H1 (cell line): Measurements from ENCODE around the gene MAST2. TPM values are rescaled to one million over a fixed set of nuclear protein-coding genes. Genes with fewer than 3 reads are reported as not detected.

Experiments used
- CTCF ChIA-PET: fragments of 300-600 bp; sonication (Branson Sonifier 250); formaldehyde crosslinking; loops from one replicate; lab custom pipeline; 2021; ENCODE audit not compliant: partially characterized antibody; lab: Charles Lee
- POLR2A ChIA-PET: fragments of 300-600 bp; sonication (Branson Sonifier 250); formaldehyde crosslinking; loops from one replicate; lab custom pipeline; 2021; ENCODE audit warnings: inconsistent platforms; ENCODE audit not compliant: partially characterized antibody; lab: Charles Lee
- DNase-seq, 2 experiments: peaks; one replicate each; pipeline versions ENCODE4 v3.0.0 to v3.0.0-alpha.2; 2010 to 2022; ENCODE audit warnings: low spot score in 2 of 2, low read depth in 1 of 2, mixed read lengths in 1 of 2
- FAIRE-seq: peaks from 2 replicates; lab custom pipeline; 2011; peaks lifted over from hg19 to GRCh38; lab: Jason Lieb, UNC
- H2AFZ ChIP-seq: 2 replicates; pipeline ENCODE4 v1.8.1; 2012; ENCODE audit warnings: low read length, inconsistent platforms
- H2AK5ac ChIP-seq: 2 replicates; pipeline ENCODE4 v1.6.1; 2013; ENCODE audit warnings: low read depth, low read length
- H2BK120ac ChIP-seq: replicated peaks from 2 replicates; pipeline ENCODE3; 2013; ENCODE audit warnings: low read depth, low read length, inconsistent platforms
- H2BK12ac ChIP-seq: 2 replicates; pipeline ENCODE4 v1.6.1; 2013; ENCODE audit warnings: low read depth, low read length
- H2BK15ac ChIP-seq: 2 replicates; pipeline ENCODE4 v1.6.1; 2013; ENCODE audit warnings: low read length
- H2BK20ac ChIP-seq: 2 replicates; pipeline ENCODE4 v1.6.1; 2013; ENCODE audit warnings: low read length
- H2BK5ac ChIP-seq: 2 replicates; pipeline ENCODE4 v1.6.1; 2013; ENCODE audit warnings: low read depth, low read length
- H3K14ac ChIP-seq: 2 replicates; pipeline ENCODE4 v1.6.1; 2013; ENCODE audit warnings: inconsistent platforms; ENCODE audit not compliant: insufficient read length
- H3K18ac ChIP-seq: 2 replicates; pipeline ENCODE4 v1.6.1; 2013; ENCODE audit warnings: low read length; ENCODE audit errors: extremely low read depth
- H3K23ac ChIP-seq: 2 replicates; pipeline ENCODE4 v1.6.1; 2013; ENCODE audit warnings: inconsistent platforms; ENCODE audit not compliant: insufficient read length
- H3K23me2 ChIP-seq: 2 replicates; pipeline ENCODE4 v1.6.1; 2013; ENCODE audit warnings: low read depth, low read length
- H3K27ac ChIP-seq: 2 replicates; pipeline ENCODE4 v1.6.1; 2011; ENCODE audit warnings: low read depth, low read length, inconsistent platforms
- H3K27me3 ChIP-seq, 4 experiments: replicated peaks in 1 of 4; 1 replicate in 1 of 4; 2 replicates in 3 of 4; pipeline versions ENCODE4 v1.6.1 to v1.8.1; 2011 to 2013; ENCODE audit warnings: low read length in 3 of 4, mild to moderate bottlenecking in 3 of 4, inconsistent platforms in 2 of 4, mixed read lengths in 2 of 4, moderate library complexity in 1 of 4; ENCODE audit not compliant: control insufficient read depth in 3 of 4, insufficient read depth in 3 of 4; ENCODE audit errors: extremely low read depth in 1 of 4
- H3K36me3 ChIP-seq, 4 experiments: 2 replicates each; pipeline versions ENCODE4 v1.6.1 to v1.8.1; 2011 to 2013; ENCODE audit warnings: mild to moderate bottlenecking in 4 of 4, low read length in 3 of 4, moderate library complexity in 2 of 4, control low read depth in 1 of 4, inconsistent platforms in 1 of 4; ENCODE audit not compliant: insufficient read depth in 4 of 4, control insufficient read depth in 2 of 4
- H3K4ac ChIP-seq: replicated peaks from 2 replicates; pipeline ENCODE3; 2013; ENCODE audit warnings: low read length, low read depth, mixed read lengths, inconsistent platforms; ENCODE audit not compliant: insufficient read length
- H3K4me1 ChIP-seq, 4 experiments: replicated peaks in 1 of 4; 1 replicate in 1 of 4; 2 replicates in 3 of 4; pipeline versions ENCODE4 v1.6.1 to v1.8.1; 2011 to 2013; ENCODE audit warnings: low read length in 3 of 4, inconsistent platforms in 2 of 4, mixed read lengths in 1 of 4; ENCODE audit not compliant: insufficient read depth in 4 of 4, control insufficient read depth in 3 of 4
- H3K4me2 ChIP-seq, 2 experiments: 2 replicates each; pipeline versions ENCODE4 v1.6.1 to v1.8.1; 2011 to 2013; ENCODE audit warnings: low read depth in 2 of 2, low read length in 2 of 2, control low read depth in 1 of 2, inconsistent platforms in 1 of 2, mild to moderate bottlenecking in 1 of 2; ENCODE audit not compliant: insufficient read depth in 1 of 2
- H3K4me3 ChIP-seq, 4 experiments: fragments of 200-600, 300-600 bp in 1 of 4; sonication (generic), shearing (Covaris generic), sonication (Bioruptor Twin) in 1 of 4; 2 replicates each; pipeline versions ENCODE4 v1.5.1 to v1.8.1; 2011 to 2016; ENCODE audit warnings: low read length in 4 of 4, low read depth in 3 of 4, control low read depth in 2 of 4, inconsistent platforms in 2 of 4, mild to moderate bottlenecking in 2 of 4, mixed read lengths in 1 of 4, moderate library complexity in 1 of 4; ENCODE audit not compliant: insufficient read depth in 2 of 4; ENCODE audit errors: extremely low read depth in 1 of 4
- H3K56ac ChIP-seq: replicated peaks from 2 replicates; pipeline ENCODE3; 2013; ENCODE audit warnings: low read depth, mild to moderate bottlenecking, mixed read lengths, low read length, inconsistent platforms; ENCODE audit not compliant: insufficient read length
- H3K79me1 ChIP-seq: 2 replicates; pipeline ENCODE4 v1.6.1; 2013; ENCODE audit warnings: low read depth, low read length, control low read depth
- H3K79me2 ChIP-seq, 2 experiments: 2 replicates each; pipeline versions ENCODE4 v1.6.1 to v1.8.1; 2012 to 2013; ENCODE audit warnings: low read length in 2 of 2, mild to moderate bottlenecking in 2 of 2, inconsistent platforms in 1 of 2; ENCODE audit not compliant: insufficient read depth in 2 of 2, control insufficient read depth in 1 of 2
- H3K9ac ChIP-seq, 4 experiments: replicated peaks in 1 of 4; 1 replicate in 1 of 4; 2 replicates in 3 of 4; pipeline versions ENCODE4 v1.6.1 to v1.8.1; 2011 to 2013; ENCODE audit warnings: low read depth in 3 of 4, low read length in 3 of 4, control low read depth in 2 of 4, mild to moderate bottlenecking in 2 of 4, moderate library complexity in 2 of 4, inconsistent platforms in 1 of 4; ENCODE audit errors: extremely low read depth in 1 of 4
- H3K9me3 ChIP-seq, 2 experiments: 2 replicates each; pipeline versions ENCODE4 v1.6.1 to v1.8.1; 2012 to 2013; ENCODE audit warnings: mild to moderate bottlenecking in 2 of 2, moderate library complexity in 2 of 2, control low read depth in 1 of 2, inconsistent platforms in 1 of 2, low read depth in 1 of 2, low read length in 1 of 2, mixed read lengths in 1 of 2; ENCODE audit not compliant: insufficient read depth in 2 of 2
- H4K20me1 ChIP-seq, 2 experiments: replicated peaks in 1 of 2; 2 replicates each; pipeline versions ENCODE3 to v1.8.1; 2011 to 2013; ENCODE audit warnings: inconsistent platforms in 2 of 2, low read length in 2 of 2, mild to moderate bottlenecking in 1 of 2; ENCODE audit not compliant: insufficient read depth in 2 of 2, control insufficient read depth in 1 of 2
- H4K5ac ChIP-seq: 2 replicates; pipeline ENCODE4 v1.6.1; 2013; ENCODE audit warnings: low read length, low read depth, mixed read lengths, inconsistent platforms; ENCODE audit not compliant: insufficient read length
- H4K8ac ChIP-seq: 2 replicates; pipeline ENCODE4 v1.8.0; 2013; ENCODE audit warnings: mild to moderate bottlenecking, moderate library complexity, low read length, inconsistent platforms; ENCODE audit not compliant: insufficient read depth; ENCODE audit errors: extremely low read depth
- H4K91ac ChIP-seq: replicated peaks from 2 replicates; pipeline ENCODE3; 2013; ENCODE audit warnings: low read length, mixed read lengths, inconsistent platforms; ENCODE audit not compliant: insufficient read length
- BACH1 ChIP-seq: IDR thresholded peaks from 2 replicates; pipeline ENCODE4 v1.6.1; 2012; ENCODE audit warnings: low read length, improper control_type of control experiment
- CTBP2 ChIP-seq: IDR thresholded peaks from 2 replicates; pipeline ENCODE4 v1.7.0; 2011; ENCODE audit warnings: borderline replicate concordance, mild to moderate bottlenecking, moderate library complexity, mixed read lengths, low read length; ENCODE audit not compliant: insufficient read depth, insufficient read length
- EGR1 ChIP-seq: IDR thresholded peaks from 2 replicates; pipeline ENCODE4 v1.6.1; 2011; ENCODE audit warnings: low read depth, low read length, borderline replicate concordance
- EP300 ChIP-seq, 2 experiments: IDR thresholded peaks; 1 replicate in 1 of 2; 2 replicates in 1 of 2; pipeline ENCODE4 v1.6.1; 2011 to 2012; ENCODE audit warnings: low read depth in 2 of 2, low read length in 2 of 2, mild to moderate bottlenecking in 2 of 2, borderline replicate concordance in 1 of 2, inconsistent platforms in 1 of 2, moderate library complexity in 1 of 2
- FOSL1 ChIP-seq: IDR thresholded peaks from 2 replicates; pipeline ENCODE4 v1.6.1; 2011; ENCODE audit warnings: mild to moderate bottlenecking, low read depth, low read length, moderate library complexity; ENCODE audit not compliant: insufficient read depth
- JUND ChIP-seq: IDR thresholded peaks from 2 replicates; pipeline ENCODE4 v1.6.1; 2011; ENCODE audit warnings: mild to moderate bottlenecking, improper control_type of control experiment, low read length
- KDM4A ChIP-seq: IDR thresholded peaks from one replicate; pipeline ENCODE4 v1.7.1; 2012; ENCODE audit warnings: low read depth, mild to moderate bottlenecking, moderate library complexity, low read length, inconsistent platforms; ENCODE audit not compliant: severe bottlenecking
- POU5F1 ChIP-seq: IDR thresholded peaks from 2 replicates; pipeline ENCODE4 v1.6.1; 2011; ENCODE audit warnings: low read depth, mild to moderate bottlenecking, low read length, moderate library complexity
- TBP ChIP-seq: IDR thresholded peaks from 2 replicates; pipeline ENCODE4 v1.6.1; 2011; ENCODE audit warnings: low read depth, low read length, improper control_type of control experiment
- TEAD4 ChIP-seq: IDR thresholded peaks from 2 replicates; pipeline ENCODE4 v1.6.1; 2012; ENCODE audit warnings: low read depth, low read length, inconsistent platforms, mixed read lengths
- WGBS, 2 experiments: shearing (Covaris generic) in 1 of 2; methylation state at CpG; one replicate each; pipeline versions ENCODE4 v1.1.6 to v1.1.7; 2013 to 2015; ENCODE audit warnings: low lambda C conversion rate in 2 of 2, mixed read lengths in 2 of 2, inconsistent platforms in 1 of 2, low coverage in 1 of 2, missing lambda C conversion rate in 1 of 2; ENCODE audit not compliant: insufficient replicate concordance in 2 of 2, insufficient coverage in 1 of 2, insufficient read length in 1 of 2; ENCODE audit errors: extremely low coverage in 1 of 2, missing lambda C conversion rate in 1 of 2; 5-methylcytosine and 5-hydroxymethylcytosine counted together
- polyA plus RNA-seq, 7 experiments: library from polyadenylated mRNA; depleted of rRNA in 3 of 7; stranded (reverse) in 5 of 7; unstranded in 2 of 7; fragments of >200 nt in 5 of 7; fragments of 200-250 nt in 2 of 7; gene quantifications; 1 replicate in 5 of 7; 2 replicates in 1 of 7; 4 replicates in 1 of 7; pipeline versions ENCODE4 v1.2.1 to v1.2.3, GENCODE V29; 2011 to 2013; ENCODE audit warnings: missing spikeins in 2 of 7, mixed read lengths in 2 of 7
- total RNA-seq: library from RNA; stranded (reverse); fragmentation: NEBNext Ultra II Directional; extraction: Animal tissue kit (Norgen Biotek cat#: 25700); gene quantifications from 2 replicates; pipeline ENCODE4 v1.2.1, GENCODE V29; 2021
- TF ChIP-seq, protein P1 (sequence below), 3 experiments: IDR thresholded peaks; 1 replicate in 2 of 3; 2 replicates in 1 of 3; pipeline versions ENCODE4 v1.5.1 to v1.6.1; 2011; ENCODE audit warnings: low read length in 3 of 3, mild to moderate bottlenecking in 3 of 3, inconsistent platforms in 2 of 3, low read depth in 1 of 3, moderate library complexity in 1 of 3; ENCODE audit not compliant: insufficient read depth in 1 of 3; ENCODE audit errors: control extremely low read depth in 1 of 3

MAST2 gene
- total and polyA plus RNA-seq, 2 of the 8 experiments (the other 6 are each of a cell fraction or from before 2014, with no cell fraction given) = 20.5 to 35.4 TPM

DNA sequence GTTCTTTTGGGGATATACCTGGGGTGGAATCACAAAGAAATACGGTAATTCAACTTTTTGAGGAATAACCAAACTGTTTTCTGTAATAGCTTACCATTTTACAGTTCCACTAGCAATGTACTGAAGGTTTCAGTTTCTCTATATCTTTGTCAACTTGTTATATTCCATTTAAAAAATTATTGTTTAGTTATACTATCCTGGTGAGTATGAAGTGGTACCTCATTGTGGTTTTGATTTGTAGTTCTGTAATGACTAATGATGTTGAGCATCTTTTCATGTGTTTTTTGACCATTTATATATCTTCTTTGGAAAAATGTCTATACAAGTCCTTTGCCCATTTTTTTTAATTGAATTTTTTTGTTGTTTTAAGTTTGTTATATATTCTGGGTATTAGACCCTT lies 39.4 kb downstream of the MAST2 start:
- Histone ChIP-seq H3K79me1 (no peaks in the 10 kb centered on the region; the same call in 1 of the 2 replicates), H4K91ac (no peak overlapping the region), H4K8ac (no peak overlapping the region), H2BK120ac (no peak overlapping the region), H3K23me2 (no peaks in the 10 kb centered on the region), H3K18ac (no peak overlapping the region), H2BK20ac (no peak overlapping the region), H4K5ac (no peak overlapping the region), H3K9me3 (no peaks in the 10 kb centered on the region), H2BK15ac (no peak overlapping the region), H4K20me1 (peaks cover 0 to 2% of the 10 kb centered on the region in 2 experiments), H3K56ac (no peak overlapping the region), H3K4me1 (no peaks in the 10 kb centered on the region), H3K4me2 (no peak overlapping the region), H3K14ac (no peak overlapping the region), H3K9ac (no peak overlapping the region), H3K79me2 (peaks cover 0 to 19% of the 10 kb centered on the region in 2 experiments; a peak in 1 of 4 replicates), H2AK5ac (no peak overlapping the region), H2BK12ac (no peak overlapping the region), H2AFZ (no peak overlapping the region), H3K4ac (no peak overlapping the region), H3K36me3 (no peaks in the 10 kb centered on the region), H3K23ac (no peak overlapping the region), H2BK5ac (no peak overlapping the region), H3K4me3 (no peak overlapping the region), H3K27ac (no peak overlapping the region), H3K27me3 (no peaks in the 10 kb centered on the region)
- DNase-seq (no peak), FAIRE-seq (no peak)
- TF ChIP-seq, protein P1, sequence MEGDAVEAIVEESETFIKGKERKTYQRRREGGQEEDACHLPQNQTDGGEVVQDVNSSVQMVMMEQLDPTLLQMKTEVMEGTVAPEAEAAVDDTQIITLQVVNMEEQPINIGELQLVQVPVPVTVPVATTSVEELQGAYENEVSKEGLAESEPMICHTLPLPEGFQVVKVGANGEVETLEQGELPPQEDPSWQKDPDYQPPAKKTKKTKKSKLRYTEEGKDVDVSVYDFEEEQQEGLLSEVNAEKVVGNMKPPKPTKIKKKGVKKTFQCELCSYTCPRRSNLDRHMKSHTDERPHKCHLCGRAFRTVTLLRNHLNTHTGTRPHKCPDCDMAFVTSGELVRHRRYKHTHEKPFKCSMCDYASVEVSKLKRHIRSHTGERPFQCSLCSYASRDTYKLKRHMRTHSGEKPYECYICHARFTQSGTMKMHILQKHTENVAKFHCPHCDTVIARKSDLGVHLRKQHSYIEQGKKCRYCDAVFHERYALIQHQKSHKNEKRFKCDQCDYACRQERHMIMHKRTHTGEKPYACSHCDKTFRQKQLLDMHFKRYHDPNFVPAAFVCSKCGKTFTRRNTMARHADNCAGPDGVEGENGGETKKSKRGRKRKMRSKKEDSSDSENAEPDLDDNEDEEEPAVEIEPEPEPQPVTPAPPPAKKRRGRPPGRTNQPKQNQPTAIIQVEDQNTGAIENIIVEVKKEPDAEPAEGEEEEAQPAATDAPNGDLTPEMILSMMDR (IDR thresholded peaks at IDR 0.05; ENCODE audit: control extremely low read depth in 1 of 3, insufficient read depth in 1 of 3, low read depth in 1 of 3, low read length in 3 of 3) = no peak
- TF ChIP-seq FOSL1 = no peak
- no peak for TF ChIP-seq JUND
- no peak for TF ChIP-seq POU5F1
- no peak for TF ChIP-seq TEAD4
- TF ChIP-seq EP300 (IDR thresholded peaks at IDR 0.05; ENCODE audit: borderline replicate concordance in 1 of 2, low read depth in 2 of 2, low read length in 2 of 2) = no peak
- TF ChIP-seq EGR1 = no peak
- no peak for TF ChIP-seq CTBP2
- TF ChIP-seq BACH1 = no peak
- TF ChIP-seq TBP = no peak
- TF ChIP-seq KDM4A = no peak
- ChIA-PET CTCF (interaction anchor here (1.7 kb wide), 1 partner anchor 19 kb away, joined by 3 read pairs; no protein-coding TSS in a partner anchor), POLR2A (no interaction called here)
- 85% methylated on average over 1 of the region's 1 CpG; no CpG with 5 or more reads in 1 of the 2 experiments for whole genome bisulfite sequencing, 2 experiments
